Stimulated activated naive CD8-positive, alpha-beta T cell treated with anti-CD3 and anti-CD28 coated beads, Interleukin-15, amount 100 ng/mL, for 72 hours (primary cell): Measurements from ENCODE around the gene FBXO2.
"Not testable (repeated sequence)": the region's sequence is repeated elsewhere in the genome, so short reads cannot be mapped to it uniquely, and the experiment has no call there.

ENCODE experiments used
- ATAC-seq: fragments of 150-1000 bp; cut with Tn5 transposase; 2 replicates; pipeline ENCODE4 v1.10.0; 2021; ENCODE audit warnings: mild to moderate bottlenecking, moderate library complexity
- DNase-seq, 2 donors: peaks; one replicate each; pipeline ENCODE4 v3.0.0; 2021 to 2022
- H3K27ac Mint-ChIP-seq, 2 donors: one replicate each; pipeline ENCODE4 v1.8.0; 2022; ENCODE audit warnings: mild to moderate bottlenecking in 2 of 2, mixed read lengths in 2 of 2, moderate library complexity in 2 of 2
- H3K27me3 Mint-ChIP-seq: one replicate; pipeline ENCODE4 v1.8.0; 2022; ENCODE audit warnings: mixed read lengths
- H3K4me1 Mint-ChIP-seq: one replicate; pipeline ENCODE4 v1.8.0; 2022; ENCODE audit warnings: mild to moderate bottlenecking, mixed read lengths
- H3K4me3 Mint-ChIP-seq, 2 donors: one replicate each; pipeline ENCODE4 v1.8.0; 2022; ENCODE audit warnings: mild to moderate bottlenecking in 2 of 2, mixed read lengths in 2 of 2, moderate library complexity in 1 of 2
- H3K9me3 Mint-ChIP-seq, 2 donors: one replicate each; pipeline ENCODE4 v1.8.0; 2022; ENCODE audit warnings: mixed read lengths in 2 of 2

FBXO2 gene

DNA sequence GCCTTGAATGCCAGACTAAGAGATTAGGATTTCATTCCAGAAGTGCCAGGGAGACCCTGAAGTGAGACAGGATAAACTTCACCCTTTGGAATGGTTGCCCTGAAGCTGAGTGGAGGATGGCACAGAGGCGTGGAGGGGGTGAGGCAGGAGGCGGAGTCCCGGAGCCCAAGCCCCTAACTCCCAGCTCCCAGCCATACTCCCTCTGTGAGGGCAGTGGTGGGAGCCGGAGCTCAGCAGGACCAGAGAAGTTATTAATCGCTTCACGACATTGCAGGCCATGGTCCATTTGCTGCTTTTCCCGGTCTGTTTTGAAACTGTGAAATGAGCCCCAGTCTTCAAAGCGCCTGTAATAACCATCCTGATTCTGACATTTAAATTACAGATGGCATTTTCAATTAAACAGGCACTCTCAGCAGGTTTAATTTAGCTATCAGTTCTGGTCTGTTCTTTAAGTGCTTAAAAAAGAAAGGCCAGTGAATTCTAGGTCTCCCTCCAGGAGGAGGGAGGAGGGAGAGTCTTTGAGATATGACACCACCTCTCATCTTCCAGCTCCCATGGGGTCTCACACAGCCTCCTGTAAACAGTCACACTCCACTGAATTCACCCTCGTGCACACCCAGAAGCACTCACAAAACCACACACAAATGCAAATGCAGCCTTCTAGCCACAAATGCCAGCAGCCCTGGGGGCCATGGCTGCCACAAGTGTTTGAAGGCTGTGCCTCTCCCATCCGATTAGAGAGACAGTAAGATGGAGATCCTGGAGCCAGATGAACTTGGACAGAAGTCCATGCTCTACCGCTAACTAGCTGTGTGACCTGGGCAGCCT, 19.6 kb downstream of the FBXO2 start:
- DNase-seq (no peak), ATAC-seq (no peak)
- no peaks in the 10 kb centered on the region for H3K9me3 Mint-ChIP-seq
- H3K27me3 Mint-ChIP-seq = peaks cover 35% of the 10 kb centered on the region
- H3K4me3 Mint-ChIP-seq = no peak overlapping the region
- H3K4me1 Mint-ChIP-seq = no peaks in the 10 kb centered on the region
- no peak overlapping the region for H3K27ac Mint-ChIP-seq

DNA sequence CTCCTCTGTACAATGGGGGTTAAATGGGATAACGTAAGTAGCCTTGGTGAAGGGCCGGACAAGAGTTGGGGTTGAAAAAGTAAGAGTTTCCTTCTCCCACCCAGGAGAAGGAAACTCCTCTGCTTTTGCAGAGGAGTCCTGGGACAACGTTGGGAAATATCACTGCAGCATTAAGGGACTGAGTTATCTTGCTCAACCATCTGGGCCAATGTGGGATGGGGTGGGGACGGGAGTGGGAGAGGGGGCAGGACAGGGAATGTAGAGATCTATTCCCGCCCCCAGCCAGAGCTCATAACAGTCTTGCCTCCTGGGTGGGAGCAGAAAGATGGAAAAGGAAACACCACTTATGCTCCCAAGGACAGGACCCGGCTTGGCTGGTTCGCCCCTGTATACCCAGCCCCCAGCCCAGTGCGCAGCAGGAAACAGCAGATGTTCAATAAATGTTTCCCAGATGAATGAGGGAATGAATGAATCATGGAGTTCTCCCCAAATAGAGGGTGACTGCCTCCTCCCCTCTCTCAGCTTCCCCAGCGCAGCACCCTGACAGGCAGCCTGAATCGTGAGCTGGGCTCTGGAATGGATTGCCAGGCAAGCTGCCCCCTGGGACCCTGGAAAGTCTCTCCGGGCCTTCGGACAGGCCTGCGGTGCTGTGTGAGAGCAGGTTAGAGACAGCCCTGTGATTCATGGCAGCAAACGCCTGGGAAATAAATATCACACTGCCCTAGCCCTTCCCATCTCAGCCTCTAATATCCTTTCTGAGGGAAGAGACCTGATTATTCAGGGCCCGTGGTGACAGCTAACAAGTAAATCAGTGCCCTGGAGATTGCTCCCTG, 24.8 kb downstream of the FBXO2 start:
- Mint-ChIP-seq H3K27ac (no peak overlapping the region), H3K27me3 (peaks cover 45% of the 10 kb centered on the region), H3K4me1 (no peaks in the 10 kb centered on the region), H3K9me3 (no peaks in the 10 kb centered on the region), H3K4me3 (no peak overlapping the region)
- no peak for ATAC-seq
- DNase-seq = no peak

DNA sequence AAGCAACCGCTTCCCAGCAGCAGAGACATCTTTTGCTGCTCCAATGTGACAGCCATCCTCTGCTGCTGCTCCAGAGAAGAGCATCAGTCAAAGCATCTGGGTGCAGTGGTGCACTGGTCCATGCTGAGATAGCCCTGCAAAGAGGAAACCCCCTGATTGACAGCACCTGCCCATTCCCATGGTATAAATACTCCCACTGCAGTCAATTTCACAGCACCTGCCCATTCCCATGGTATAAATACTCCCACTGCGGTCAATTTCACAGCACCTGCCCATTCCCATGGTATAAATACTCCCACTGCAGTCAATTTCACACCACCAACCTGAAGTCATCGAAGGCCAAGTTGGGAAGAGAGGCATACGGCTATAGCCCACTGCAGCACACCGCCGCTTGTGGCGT, 25.5 kb downstream of the FBXO2 start:
- H3K9me3 Mint-ChIP-seq = no peaks in the 10 kb centered on the region
- ATAC-seq (no peak), DNase-seq (no peak)
- no peaks in the 10 kb centered on the region for H3K4me1 Mint-ChIP-seq
- H3K27ac Mint-ChIP-seq = peak overlapping the region in 1 of 2 donors; percentile 78
- H3K27me3 Mint-ChIP-seq = peaks cover 42% of the 10 kb centered on the region
- no peak overlapping the region for H3K4me3 Mint-ChIP-seq

DNA sequence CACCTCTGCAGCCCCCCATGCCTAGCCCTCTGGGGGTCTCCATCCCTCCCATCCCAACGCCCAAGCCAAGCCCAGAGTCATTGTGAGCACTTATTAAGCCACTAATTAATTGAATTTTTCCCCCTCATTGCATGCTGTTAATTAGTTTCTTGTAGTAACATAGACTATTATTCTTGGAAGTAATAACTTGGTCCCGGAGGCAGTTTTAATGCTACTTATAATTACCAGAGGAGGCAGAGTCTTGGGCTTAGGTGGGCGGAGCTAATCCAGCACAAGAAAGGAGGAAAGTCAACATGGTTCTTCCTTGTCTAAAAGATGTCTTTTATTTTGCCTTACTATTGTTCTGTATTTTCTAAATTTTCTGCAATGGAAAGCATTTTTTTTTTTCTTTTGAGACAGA, 27.7 kb downstream of the FBXO2 start:
- Mint-ChIP-seq H3K4me1 (no peaks in the 10 kb centered on the region), H3K27ac (no peak overlapping the region), H3K4me3 (no peak overlapping the region), H3K9me3 (no peaks in the 10 kb centered on the region), H3K27me3 (peaks cover 52% of the 10 kb centered on the region)
- ATAC-seq (no peak), DNase-seq (no peak)

DNA sequence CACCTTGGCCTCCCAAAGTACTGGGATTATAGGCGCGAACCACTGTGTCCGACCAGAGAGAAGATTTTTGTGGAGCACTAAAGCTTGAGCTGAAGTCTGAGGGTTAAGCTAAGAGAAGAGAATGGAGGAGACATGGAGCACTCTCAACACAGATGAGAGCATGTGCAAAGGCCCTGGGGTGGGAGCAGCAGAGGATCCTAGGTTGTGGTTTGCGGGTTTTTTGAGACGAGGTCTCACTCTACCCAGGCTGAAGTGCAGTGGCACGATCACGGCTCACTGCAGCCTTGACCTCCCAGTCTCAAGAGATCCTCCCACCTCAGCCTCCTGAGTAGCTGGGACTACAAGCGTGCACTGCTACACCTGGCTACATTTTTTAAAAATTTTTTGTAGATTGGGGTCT, 30.5 kb downstream of the FBXO2 start:
- DNase-seq (no peak), ATAC-seq (no peak)
- peaks cover 36% of the 10 kb centered on the region for H3K27me3 Mint-ChIP-seq
- H3K27ac Mint-ChIP-seq = peak overlapping the region in 1 of 2 donors; percentile 72
- no peaks in the 10 kb centered on the region for H3K9me3 Mint-ChIP-seq
- H3K4me3 Mint-ChIP-seq = no peak overlapping the region
- no peaks in the 10 kb centered on the region for H3K4me1 Mint-ChIP-seq

DNA sequence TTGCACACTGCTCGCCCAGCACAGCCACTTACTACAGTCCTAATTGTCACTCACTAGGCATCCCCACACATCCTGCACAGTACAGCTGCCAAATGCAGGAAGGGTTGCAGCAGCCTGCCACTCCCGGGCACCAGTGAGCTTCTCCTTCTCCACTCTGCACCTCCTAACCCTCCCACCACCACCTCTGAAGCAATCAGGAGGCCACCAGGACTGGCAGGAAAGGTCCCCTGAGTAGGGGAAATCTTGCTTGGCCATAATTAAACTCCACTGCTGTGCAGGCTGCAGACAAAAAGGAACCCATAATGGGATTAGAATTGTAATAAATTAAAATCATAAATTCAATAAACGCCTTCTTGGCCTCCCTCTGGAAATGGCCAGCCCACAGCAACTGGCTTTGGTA, 31.8 kb downstream of the FBXO2 start:
- H3K27me3 Mint-ChIP-seq = peaks cover 43% of the 10 kb centered on the region
- DNase-seq (no peak), ATAC-seq (no peak)
- no peak overlapping the region for H3K4me3 Mint-ChIP-seq
- H3K27ac Mint-ChIP-seq = no peak overlapping the region
- H3K9me3 Mint-ChIP-seq = no peaks in the 10 kb centered on the region
- no peaks in the 10 kb centered on the region for H3K4me1 Mint-ChIP-seq

DNA sequence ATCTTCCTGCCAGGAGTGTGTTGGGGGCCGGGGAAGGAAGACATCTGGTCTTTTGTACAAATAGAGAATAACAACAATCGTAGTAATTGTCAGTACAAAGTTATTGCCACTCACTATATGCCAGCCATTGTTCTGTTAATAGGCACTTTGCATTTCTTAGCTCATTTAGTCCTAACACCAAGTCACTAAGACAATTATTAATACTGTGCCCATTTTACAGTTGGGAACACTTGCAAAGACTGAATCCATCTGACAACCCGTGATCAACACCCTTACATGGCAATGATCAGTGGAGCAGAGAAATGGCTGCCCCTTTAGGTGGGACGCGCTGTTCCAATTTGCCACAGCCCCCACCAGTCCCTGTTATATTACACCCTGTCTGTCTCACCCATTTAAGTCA, 33.3 kb downstream of the FBXO2 start:
- no peak overlapping the region for H3K4me3 Mint-ChIP-seq
- ATAC-seq = no peak
- DNase-seq = no peak
- no peak overlapping the region for H3K27ac Mint-ChIP-seq
- H3K27me3 Mint-ChIP-seq = peaks cover 54% of the 10 kb centered on the region
- no peaks in the 10 kb centered on the region for H3K4me1 Mint-ChIP-seq
- H3K9me3 Mint-ChIP-seq = no peaks in the 10 kb centered on the region

DNA sequence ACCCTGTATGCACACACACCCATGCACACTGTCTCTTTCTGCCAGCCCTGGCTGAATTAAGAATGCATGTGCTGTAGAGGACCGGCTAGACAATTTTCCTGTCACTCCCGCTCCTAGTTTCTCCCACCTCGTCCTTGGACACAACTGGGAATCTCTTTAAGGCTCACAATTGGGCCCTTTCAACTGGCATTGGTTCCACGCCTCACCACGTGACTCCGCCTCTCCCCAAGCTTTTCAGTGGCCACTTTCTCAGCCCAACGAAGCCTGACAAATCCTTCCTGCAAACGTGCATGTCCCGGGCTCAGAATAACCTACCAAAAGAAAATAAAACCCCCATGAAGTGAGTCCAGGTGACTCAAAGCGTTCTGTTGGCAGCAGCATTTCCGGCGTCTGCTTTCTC, 33.8 kb downstream of the FBXO2 start:
- no peaks in the 10 kb centered on the region for H3K9me3 Mint-ChIP-seq
- peaks cover 49% of the 10 kb centered on the region for H3K27me3 Mint-ChIP-seq
- ATAC-seq (no peak), DNase-seq (no peak)
- no peaks in the 10 kb centered on the region for H3K4me1 Mint-ChIP-seq
- H3K27ac Mint-ChIP-seq = peak overlapping the region in 1 of 2 donors; percentile 4
- H3K4me3 Mint-ChIP-seq = no peak overlapping the region

DNA sequence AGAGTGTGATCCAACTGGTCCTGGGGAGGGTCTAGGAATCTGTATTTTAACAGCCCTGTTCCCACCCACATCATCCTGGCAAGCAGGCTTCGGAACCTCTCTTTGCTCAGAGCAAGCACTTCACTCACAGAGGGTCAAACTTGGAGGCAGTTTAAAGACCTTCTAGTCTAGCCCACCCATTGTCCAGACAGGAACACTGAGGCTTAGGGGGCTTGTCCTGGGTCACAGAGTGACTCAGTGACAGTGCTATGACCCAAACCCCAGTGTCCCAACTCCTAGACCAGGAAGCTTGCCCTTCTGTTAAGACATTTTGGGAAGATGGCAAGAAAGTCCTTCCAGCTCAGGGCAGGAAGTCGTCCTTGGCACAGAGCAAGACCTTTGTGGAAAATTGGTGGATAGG, 36.5 kb downstream of the FBXO2 start:
- Mint-ChIP-seq H3K4me3 (no peak overlapping the region), H3K27me3 (peaks cover 42% of the 10 kb centered on the region), H3K27ac (no peak overlapping the region), H3K9me3 (no peaks in the 10 kb centered on the region), H3K4me1 (no peaks in the 10 kb centered on the region)
- ATAC-seq = no peak
- no peak for DNase-seq

DNA sequence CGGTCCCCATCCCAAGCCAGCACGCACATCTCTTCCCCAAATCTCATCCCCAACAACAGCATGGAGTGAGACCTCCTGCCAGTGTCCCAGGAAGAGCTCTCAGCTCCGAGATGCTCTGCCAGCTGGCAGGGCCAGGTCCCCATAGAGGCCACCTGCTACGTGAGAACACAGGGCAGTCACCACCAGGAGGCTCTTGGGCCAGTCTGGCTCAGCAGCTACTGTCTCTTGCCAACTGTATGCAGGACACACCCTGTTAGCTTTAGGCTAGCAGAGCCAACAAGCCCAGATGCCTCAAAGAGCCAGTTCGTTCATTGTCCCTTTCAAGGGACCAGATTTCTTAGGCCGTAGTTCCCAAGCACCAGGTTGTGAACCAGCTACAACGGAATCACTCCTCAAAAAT, 36.9 kb downstream of the FBXO2 start:
- H3K27ac Mint-ChIP-seq = no peak overlapping the region
- H3K27me3 Mint-ChIP-seq = peaks cover 41% of the 10 kb centered on the region
- DNase-seq (no peak), ATAC-seq (no peak)
- no peaks in the 10 kb centered on the region for H3K9me3 Mint-ChIP-seq
- no peaks in the 10 kb centered on the region for H3K4me1 Mint-ChIP-seq
- H3K4me3 Mint-ChIP-seq = no peak overlapping the region

DNA sequence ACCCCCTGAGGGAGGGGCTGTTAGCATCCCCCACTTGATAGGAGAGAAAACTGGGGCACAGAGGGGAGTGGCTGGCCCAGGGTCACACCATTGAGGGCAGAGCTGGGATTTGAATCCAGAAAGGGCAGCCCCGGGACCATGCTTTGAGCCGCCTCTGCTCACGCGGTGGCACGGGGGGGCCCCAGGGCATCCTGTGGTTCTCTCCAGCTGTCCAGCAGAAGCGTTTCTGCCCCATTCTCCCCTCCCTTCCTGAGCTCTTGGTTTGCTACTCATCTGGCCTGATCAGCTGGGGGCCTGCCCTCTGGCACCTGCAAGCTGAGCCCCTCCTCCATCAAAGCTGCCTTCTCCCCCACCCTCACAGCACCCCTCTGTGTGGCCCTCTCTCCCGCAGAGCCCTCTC, 37.5 kb downstream of the FBXO2 start:
- Mint-ChIP-seq H3K4me3 (no peak overlapping the region), H3K27ac (no peak overlapping the region), H3K4me1 (no peaks in the 10 kb centered on the region), H3K9me3 (no peaks in the 10 kb centered on the region), H3K27me3 (peaks cover 35% of the 10 kb centered on the region)
- DNase-seq = no peak
- no peak for ATAC-seq

DNA sequence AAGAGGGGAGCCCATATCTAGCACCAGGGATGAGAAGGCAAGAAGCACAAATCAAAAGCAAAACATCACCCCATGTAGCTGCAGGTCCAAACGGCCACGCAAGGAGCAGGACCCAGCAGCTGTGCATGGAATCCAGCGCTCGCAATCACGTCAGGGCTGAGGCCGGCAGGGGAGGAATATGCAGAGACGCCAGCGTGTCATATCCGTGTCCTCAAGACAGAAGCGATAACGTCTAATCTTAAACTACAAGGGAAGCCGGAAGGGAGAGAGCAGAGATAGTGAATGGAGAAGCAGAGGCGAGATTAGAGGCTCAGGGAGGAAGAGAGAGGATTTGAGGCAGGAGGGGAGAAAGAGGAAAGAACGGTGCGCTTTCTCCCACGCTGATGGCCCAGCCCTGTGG, 39.1 kb downstream of the FBXO2 start:
- Mint-ChIP-seq H3K4me1 (no peaks in the 10 kb centered on the region), H3K27me3 (peaks cover 30% of the 10 kb centered on the region), H3K9me3 (no peaks in the 10 kb centered on the region), H3K4me3 (no peak overlapping the region), H3K27ac (no peak overlapping the region)
- DNase-seq (no peak), ATAC-seq (no peak)

DNA sequence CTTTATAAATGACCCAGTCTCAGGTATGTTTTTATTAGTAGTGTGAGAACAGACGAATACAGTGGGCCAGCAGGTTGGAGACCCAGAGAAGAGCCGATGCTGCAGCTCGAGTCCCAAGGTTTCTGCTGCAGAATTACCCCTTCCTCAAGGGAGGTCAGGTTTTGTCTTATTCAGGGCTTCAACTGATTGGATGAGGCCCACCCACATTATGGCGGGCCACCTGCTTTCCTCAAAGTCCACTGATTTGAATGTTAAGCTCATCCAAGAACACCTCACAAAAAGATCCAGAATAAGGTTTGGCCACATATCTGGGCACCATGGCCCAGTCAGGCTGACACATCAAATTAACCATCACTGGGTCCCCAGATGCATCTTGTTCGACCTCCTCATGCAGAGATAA, 40.9 kb downstream of the FBXO2 start:
- Mint-ChIP-seq H3K4me1 (no peaks in the 10 kb centered on the region), H3K4me3 (no peak overlapping the region), H3K27ac (no peak overlapping the region), H3K27me3 (peaks cover 30% of the 10 kb centered on the region), H3K9me3 (no peaks in the 10 kb centered on the region)
- DNase-seq = no peak
- ATAC-seq = no peak

DNA sequence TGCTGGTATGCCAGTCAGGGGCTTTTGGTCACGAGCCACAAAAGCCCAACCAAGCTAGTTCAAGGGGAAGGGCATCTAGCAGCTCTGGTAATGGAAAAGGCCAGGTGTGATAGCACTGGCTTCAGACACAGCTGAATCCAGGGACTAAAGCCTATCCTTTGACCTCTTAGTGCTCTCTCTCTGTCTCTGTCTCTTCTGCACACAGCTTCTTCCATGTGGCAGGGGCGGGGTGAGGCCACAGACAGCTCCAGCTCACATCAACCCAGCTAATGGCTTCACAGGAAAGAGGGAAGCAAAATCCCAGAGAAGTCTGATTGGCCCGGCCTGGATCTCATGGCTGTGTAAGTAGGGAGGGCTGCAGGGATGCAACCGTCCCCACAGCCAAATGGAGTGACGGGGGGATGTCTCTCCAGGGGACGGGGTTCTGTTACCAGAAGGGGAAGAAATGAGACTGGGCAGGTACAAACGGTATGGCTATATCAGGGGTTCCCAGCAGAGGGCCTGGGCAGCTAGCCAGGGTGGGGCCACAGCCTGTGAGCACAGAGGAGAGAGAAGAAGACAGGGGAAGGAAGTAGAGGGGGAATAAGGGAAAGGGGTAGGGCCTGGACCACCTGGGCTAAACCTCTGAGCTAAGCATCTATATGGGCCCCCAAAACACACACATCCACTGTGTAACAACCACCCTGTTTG, 42.4 kb downstream of the FBXO2 start:
- Mint-ChIP-seq H3K4me3 (no peak overlapping the region), H3K27ac (no peak overlapping the region), H3K4me1 (no peaks in the 10 kb centered on the region), H3K27me3 (peaks cover 14% of the 10 kb centered on the region), H3K9me3 (no peaks in the 10 kb centered on the region)
- ATAC-seq = no peak
- no peak for DNase-seq

DNA sequence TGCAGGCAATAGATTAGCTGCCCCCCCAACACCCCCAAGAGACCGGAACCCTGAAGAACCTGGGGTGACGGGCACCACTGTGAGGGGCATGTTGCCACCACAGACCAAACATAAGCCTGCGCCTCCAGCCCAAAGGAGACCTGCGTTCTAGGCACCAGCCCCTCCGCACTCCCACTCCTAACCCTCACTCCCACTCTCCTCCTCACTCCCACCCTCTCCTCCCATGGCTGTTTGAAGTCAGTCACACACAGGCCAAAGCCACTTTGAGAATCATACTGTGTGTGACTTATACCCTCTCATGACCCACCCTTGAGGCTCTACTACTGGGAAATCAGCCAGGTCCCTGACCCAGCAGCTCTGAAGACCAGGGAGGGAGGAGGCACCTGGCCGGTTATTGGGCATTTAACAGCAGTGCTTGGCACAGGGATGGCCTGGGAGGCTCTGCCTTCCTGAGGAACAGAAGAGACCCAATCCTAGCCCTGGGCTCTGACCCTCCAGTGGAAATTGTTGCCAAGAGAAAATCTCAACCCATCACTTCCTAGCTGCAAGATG, 43.5 kb downstream of the FBXO2 start:
- Mint-ChIP-seq H3K27ac (no peak overlapping the region), H3K4me3 (no peak overlapping the region), H3K9me3 (no peaks in the 10 kb centered on the region), H3K4me1 (no peaks in the 10 kb centered on the region), H3K27me3 (peaks cover 9% of the 10 kb centered on the region)
- no peak for ATAC-seq
- DNase-seq = no peak

DNA sequence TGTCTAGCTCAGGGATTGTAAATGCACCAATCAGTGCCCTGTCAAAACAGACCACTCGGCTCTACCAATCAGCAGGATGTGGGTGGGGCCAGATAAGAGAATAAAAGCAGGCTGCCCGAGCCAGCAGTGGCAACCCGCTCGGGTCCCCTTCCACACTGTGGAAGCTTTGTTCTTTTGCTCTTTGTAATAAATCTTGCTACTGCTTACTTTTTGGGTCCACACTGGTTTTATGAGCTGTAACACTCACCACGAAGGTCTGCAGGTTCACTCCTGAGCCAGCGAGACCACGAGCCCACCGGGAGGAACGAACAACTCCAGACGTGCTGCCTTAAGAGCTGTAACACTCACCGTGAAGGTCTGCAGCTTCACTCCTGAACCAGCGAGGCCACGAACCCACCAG, 44.9 kb downstream of the FBXO2 start:
- ATAC-seq, H3K9me3 Mint-ChIP-seq, H3K27me3 Mint-ChIP-seq, H3K4me3 Mint-ChIP-seq, H3K27ac Mint-ChIP-seq, H3K4me1 Mint-ChIP-seq, DNase-seq: not testable (repeated sequence)
